Measurements from ENCODE around the gene MMP12. TPM values are rescaled to one million over a fixed set of nuclear protein-coding genes. Genes with fewer than 3 reads are reported as not detected.

MMP12 gene
- total RNA-seq: 1.5 TPM in 1 of 2 replicates, not detected in the other

GRCh38 chr11:102874852-102875251 is at the start of gene MMP12:
TSS of gene MMP12 (minus strand) at chr11:102874982. CDS start at chr11:102874937, 45 bp downstream.

GRCh38 chr11:102843489-102843888 is 31.3 kb downstream of the MMP12 start, which contains the start of gene MMP3:
TSS of gene MMP3 (minus strand) at chr11:102843609. CDS start at chr11:102843546, 63 bp downstream.

Other genes starting within 250 kb of the MMP12 start
- not detected in 2 replicates for gene MMP20, start 249.7 kb downstream of the MMP12 start, total RNA-seq
- not detected in 2 replicates for gene MMP27, start 169.2 kb downstream of the MMP12 start, total RNA-seq
- not detected in 2 replicates for gene MMP8, start 150.0 kb downstream of the MMP12 start, total RNA-seq
- gene MMP10, start 94.4 kb downstream of the MMP12 start, total RNA-seq: 0.93 and 10.3 TPM in 2 replicates
- 3.2 and 150 TPM in 2 replicates for gene MMP1, start 76.8 kb downstream of the MMP12 start, total RNA-seq
- 0.34 and 0.36 TPM in 2 replicates for gene MMP3, start 31.4 kb downstream of the MMP12 start, total RNA-seq
- gene MMP13, start 80.8 kb upstream of the MMP12 start, total RNA-seq: 0.07 TPM in 1 of 2 replicates, not detected in the other
- 76.6 and 156 TPM in 2 replicates for gene DCUN1D5, start 217.2 kb upstream of the MMP12 start, total RNA-seq
- 17.7 and 18.8 TPM in 2 replicates for gene DYNC2H1, start 234.4 kb upstream of the MMP12 start, total RNA-seq

Measured in nasal cavity respiratory epithelium epithelial cell of viscerocranial mucosa (primary cell).